Activated CD8-positive, alpha-beta T cell treated with anti-CD3 and anti-CD28 coated beads, Interleukin-2, amount 10 ng/mL, durations not matched to agents 7 days and 5 days (primary cell): ENCODE data around the gene MYH14. TPM values are rescaled to one million over a fixed set of nuclear protein-coding genes. Genes with fewer than 3 reads are reported as not detected.
"Not testable (repeated sequence)": the region's sequence is repeated elsewhere in the genome, so short reads cannot be mapped to it uniquely, and the experiment has no call there.

ENCODE experiments used
- ATAC-seq: fragments of 150-1000 bp; cut with Tn5 transposase; one replicate; pipeline ENCODE4 v1.10.0; 2021; ENCODE audit warnings: moderate library complexity
- CTCF ChIA-PET: fragments of 350-600 bp; sonication (Branson Sonifier 250); formaldehyde crosslinking; loops from one replicate; lab custom pipeline; 2021; ENCODE audit warnings: antibody characterized with exemption; lab: Charles Lee
- POLR2A ChIA-PET: fragments of 350-600 bp; sonication (Branson Sonifier 250); formaldehyde crosslinking; loops from one replicate; lab custom pipeline; 2021; ENCODE audit warnings: antibody characterized with exemption; lab: Charles Lee
- DNase-seq: peaks from one replicate; pipeline ENCODE4 v3.0.0-alpha.2; 2020
- H3K27ac Mint-ChIP-seq: one replicate; pipeline ENCODE4 v1.8.0; 2021; ENCODE audit warnings: mild to moderate bottlenecking, mixed read lengths
- H3K27me3 Mint-ChIP-seq: one replicate; pipeline ENCODE4 v1.8.0; 2021; ENCODE audit warnings: low read depth, mixed read lengths
- H3K36me3 Mint-ChIP-seq: one replicate; pipeline ENCODE4 v1.8.0; 2021; ENCODE audit warnings: low read depth, mixed read lengths
- H3K4me1 Mint-ChIP-seq: one replicate; pipeline ENCODE4 v1.8.0; 2021; ENCODE audit warnings: low read depth, mixed read lengths
- H3K4me3 Mint-ChIP-seq: one replicate; pipeline ENCODE4 v1.8.0; 2021; ENCODE audit warnings: mild to moderate bottlenecking, mixed read lengths
- H3K9me3 Mint-ChIP-seq: one replicate; pipeline ENCODE4 v1.8.0; 2022; ENCODE audit warnings: mixed read lengths; ENCODE audit not compliant: insufficient read depth
- total RNA-seq, 2 experiments: library from RNA; stranded (reverse); gene quantifications; one replicate each; pipeline ENCODE4 v1.2.3, GENCODE V29; 2021

Gene MYH14
- total RNA-seq, 2 experiments from 2014 or later = not detected

- H3K27me3 Mint-ChIP-seq = no peaks in the 10 kb centered on the region
- no peak for DNase-seq
- POLR2A ChIA-PET = no interaction called here
- H3K36me3 Mint-ChIP-seq = no peaks in the 10 kb centered on the region
- CTCF ChIA-PET = no interaction called here
- H3K4me1 Mint-ChIP-seq = no peaks in the 10 kb centered on the region
- ATAC-seq = no peak
- H3K27ac Mint-ChIP-seq = no peak overlapping the region
- H3K4me3 Mint-ChIP-seq = no peak overlapping the region
- no peaks in the 10 kb centered on the region for H3K9me3 Mint-ChIP-seq
These were observed 28.4 kb downstream of the MYH14 start for GRCh38 chr19:50231821-50232220.

- ATAC-seq (no peak), DNase-seq (no peak)
- Mint-ChIP-seq H3K4me3 (no peak overlapping the region), H3K27me3 (no peaks in the 10 kb centered on the region), H3K4me1 (no peaks in the 10 kb centered on the region), H3K27ac (no peak overlapping the region), H3K9me3 (no peaks in the 10 kb centered on the region), H3K36me3 (no peaks in the 10 kb centered on the region)
- ChIA-PET CTCF (no interaction called here), POLR2A (no interaction called here)
These were observed 29.2 kb downstream of the MYH14 start for GRCh38 chr19:50232600-50232999.

GRCh38 chr19:50233308-50233910 lies 30.0 kb downstream of the MYH14 start:
- no peaks in the 10 kb centered on the region for H3K9me3 Mint-ChIP-seq

GRCh38 chr19:50237493-50237892 lies 34.1 kb downstream of the MYH14 start:
- CTCF ChIA-PET, ATAC-seq, H3K27ac Mint-ChIP-seq, H3K36me3 Mint-ChIP-seq, H3K27me3 Mint-ChIP-seq, DNase-seq, H3K4me3 Mint-ChIP-seq, H3K9me3 Mint-ChIP-seq, POLR2A ChIA-PET, H3K4me1 Mint-ChIP-seq: not testable (repeated sequence)

More at GRCh38 chr19:50233308-50233910, 30.0 kb downstream of the MYH14 start:
- CTCF ChIA-PET = no interaction called here
- Mint-ChIP-seq H3K27me3 (no peaks in the 10 kb centered on the region), H3K4me3 (no peak overlapping the region), H3K36me3 (no peaks in the 10 kb centered on the region), H3K27ac (no peak overlapping the region), H3K4me1 (no peaks in the 10 kb centered on the region)
- ATAC-seq = no peak
- POLR2A ChIA-PET = no interaction called here
- no peak for DNase-seq

- Mint-ChIP-seq H3K9me3 (peaks cover 3% of the 10 kb centered on the region), H3K27me3 (no peaks in the 10 kb centered on the region), H3K27ac (no peak overlapping the region), H3K4me3 (no peak overlapping the region), H3K36me3 (no peaks in the 10 kb centered on the region), H3K4me1 (no peaks in the 10 kb centered on the region)
- ChIA-PET CTCF (no interaction called here), POLR2A (no interaction called here)
- no peak for DNase-seq
- ATAC-seq = no peak
These were observed 34.6 kb downstream of the MYH14 start for GRCh38 chr19:50238043-50238442.

GRCh38 chr19:50239921-50240590 lies 36.6 kb downstream of the MYH14 start:
- Mint-ChIP-seq H3K27me3 (no peaks in the 10 kb centered on the region), H3K4me3 (no peak overlapping the region), H3K27ac (no peak overlapping the region), H3K9me3 (peaks cover 3% of the 10 kb centered on the region), H3K4me1 (no peaks in the 10 kb centered on the region), H3K36me3 (no peaks in the 10 kb centered on the region)
- ChIA-PET CTCF (no interaction called here), POLR2A (no interaction called here)
- no peak for ATAC-seq
- DNase-seq = no peak

- Mint-ChIP-seq H3K9me3 (peaks cover 3% of the 10 kb centered on the region), H3K4me1 (no peaks in the 10 kb centered on the region), H3K27me3 (no peaks in the 10 kb centered on the region), H3K36me3 (no peaks in the 10 kb centered on the region), H3K4me3 (no peak overlapping the region), H3K27ac (no peak overlapping the region)
- CTCF ChIA-PET = no interaction called here
- DNase-seq (no peak), ATAC-seq (no peak)
- POLR2A ChIA-PET = no interaction called here
These were observed 39.2 kb downstream of the MYH14 start for GRCh38 chr19:50242581-50242980.

- POLR2A ChIA-PET = no interaction called here
- H3K4me3 Mint-ChIP-seq = no peak overlapping the region
- no peaks in the 10 kb centered on the region for H3K27me3 Mint-ChIP-seq
- no peaks in the 10 kb centered on the region for H3K4me1 Mint-ChIP-seq
- H3K27ac Mint-ChIP-seq = no peak overlapping the region
- CTCF ChIA-PET = interaction anchor here (1.2 kb wide), 1 partner anchor 109 kb away, joined by 3 read pairs; no protein-coding TSS in a partner anchor
- ATAC-seq (no peak), DNase-seq (no peak)
- H3K9me3 Mint-ChIP-seq = peaks cover 3% of the 10 kb centered on the region
- no peaks in the 10 kb centered on the region for H3K36me3 Mint-ChIP-seq
These were observed 41.3 kb downstream of the MYH14 start for GRCh38 chr19:50244695-50245094.

GRCh38 chr19:50248413-50248812 lies 45.0 kb downstream of the MYH14 start:
- Mint-ChIP-seq H3K36me3 (no peaks in the 10 kb centered on the region), H3K4me1 (no peaks in the 10 kb centered on the region), H3K4me3 (no peak overlapping the region), H3K27ac (no peak overlapping the region), H3K9me3 (peaks cover 1% of the 10 kb centered on the region), H3K27me3 (no peaks in the 10 kb centered on the region)
- ChIA-PET CTCF (no interaction called here), POLR2A (no interaction called here)
- no peak for DNase-seq
- no peak for ATAC-seq

GRCh38 chr19:50248826-50249225 lies 45.4 kb downstream of the MYH14 start:
- CTCF ChIA-PET = no interaction called here
- no peaks in the 10 kb centered on the region for H3K4me1 Mint-ChIP-seq

GRCh38 chr19:50249636-50250035 lies 46.2 kb downstream of the MYH14 start:
- ATAC-seq (no peak), DNase-seq (no peak)
- H3K4me3 Mint-ChIP-seq = no peak overlapping the region
- H3K27ac Mint-ChIP-seq = no peak overlapping the region
- no peaks in the 10 kb centered on the region for H3K4me1 Mint-ChIP-seq
- peaks cover 7% of the 10 kb centered on the region for H3K9me3 Mint-ChIP-seq
- H3K27me3 Mint-ChIP-seq = no peaks in the 10 kb centered on the region
- H3K36me3 Mint-ChIP-seq = no peaks in the 10 kb centered on the region
- POLR2A ChIA-PET = no interaction called here
- CTCF ChIA-PET = no interaction called here

More at GRCh38 chr19:50248826-50249225, 45.4 kb downstream of the MYH14 start:
- H3K9me3 Mint-ChIP-seq = peaks cover 3% of the 10 kb centered on the region
- H3K27me3 Mint-ChIP-seq = no peaks in the 10 kb centered on the region
- H3K36me3 Mint-ChIP-seq = no peaks in the 10 kb centered on the region
- POLR2A ChIA-PET = no interaction called here
- DNase-seq = no peak
- no peak for ATAC-seq
- no peak overlapping the region for H3K4me3 Mint-ChIP-seq
- H3K27ac Mint-ChIP-seq = no peak overlapping the region

- CTCF ChIA-PET = no interaction called here
- Mint-ChIP-seq H3K27me3 (no peaks in the 10 kb centered on the region), H3K4me1 (no peaks in the 10 kb centered on the region), H3K4me3 (no peak overlapping the region), H3K9me3 (peaks cover 14% of the 10 kb centered on the region), H3K36me3 (no peaks in the 10 kb centered on the region), H3K27ac (no peak overlapping the region)
- POLR2A ChIA-PET = no interaction called here
- no peak for DNase-seq
- ATAC-seq = no peak
These were observed 47.2 kb downstream of the MYH14 start for GRCh38 chr19:50250450-50251136.
